Tibial nerve (tissue), 4 donors: Measurements from ENCODE around the gene LARP4B. TPM values are rescaled to one million over a fixed set of nuclear protein-coding genes. Genes with fewer than 3 reads are reported as not detected.
A peak's percentile ranks its signal among the peaks of the same experiment; 100 is the strongest.

Source experiments
- DNase-seq, 2 donors: peaks; one replicate each; pipeline ENCODE4 v3.0.0-alpha.2; 2019; ENCODE audit warnings: low spot score in 2 of 2
- H3K27ac ChIP-seq, 4 donors: fragments of 200-600 bp; sonication (generic) in 3 of 4; one replicate each; pipeline ENCODE4 v1.5.1; 2017 to 2019; ENCODE audit warnings: mild to moderate bottlenecking in 1 of 4
- H3K27me3 ChIP-seq, 2 donors: fragments of 200-600 bp; sonication (generic) in 1 of 2; one replicate each; pipeline versions ENCODE4 v1.5.1 to v1.6.0; 2017 to 2019
- H3K36me3 ChIP-seq, 3 donors: fragments of 200-600 bp; sonication (generic); one replicate each; pipeline ENCODE4 v1.5.1; 2018 to 2019
- H3K4me1 ChIP-seq, 4 donors: fragments of 200-600 bp; sonication (generic) in 3 of 4; one replicate each; pipeline ENCODE4 v1.5.1; 2017 to 2019
- H3K4me3 ChIP-seq, 4 donors: fragments of 200-600 bp; sonication (generic) in 3 of 4; one replicate each; pipeline ENCODE4 v1.5.1; 2017 to 2019; ENCODE audit warnings: mild to moderate bottlenecking in 1 of 4, moderate library complexity in 1 of 4
- H3K9me3 ChIP-seq, 4 donors: fragments of 200-600 bp; sonication (generic) in 3 of 4; one replicate each; pipeline ENCODE4 v1.5.1; 2017 to 2019
- CTCF ChIP-seq, 5 experiments: fragments of 200-600 bp in 3 of 5; fragments of 450-650 bp in 2 of 5; sonication (generic) in 3 of 5; IDR thresholded peaks; one replicate each; pipeline ENCODE4 v1.5.1; 2016 to 2019; ENCODE audit warnings: antibody characterized with exemption in 5 of 5, mild to moderate bottlenecking in 3 of 5, moderate library complexity in 2 of 5
- EP300 ChIP-seq, 2 donors: sonication (generic); formaldehyde crosslinking; IDR thresholded peaks; one replicate each; pipeline ENCODE4 v1.6.1; 2017; ENCODE audit warnings: antibody characterized with exemption in 2 of 2, mild to moderate bottlenecking in 1 of 2
- POLR2A ChIP-seq, 2 donors: fragments of 450-650 bp; IDR thresholded peaks; one replicate each; pipeline ENCODE4 v1.6.1; 2017; ENCODE audit warnings: antibody characterized with exemption in 2 of 2, mild to moderate bottlenecking in 2 of 2, moderate library complexity in 2 of 2
- WGBS, 2 donors: methylation state at CpG; one replicate each; pipeline ENCODE4 v1.1.5; 2018; 5-methylcytosine and 5-hydroxymethylcytosine counted together
- total RNA-seq, 4 donors: library from RNA; depleted of rRNA; stranded (reverse); fragments of >200 nt; gene quantifications; one replicate each; pipeline ENCODE4 v1.1.0, GENCODE V29; 2016

LARP4B gene
- total RNA-seq, 4 donors from 2014 or later = 50.2 to 64.7 (median 58.6) TPM

GRCh38 chr10:794382-794956 lies 137.0 kb downstream of the LARP4B start:
- 74 to 82% methylated on average over 7 of the region's 7 CpGs for WGBS, 2 donors
- no peaks in the 10 kb centered on the region for H3K27me3 ChIP-seq
- H3K4me1 ChIP-seq = peaks cover 0 to 3% (median 0%) of the 10 kb centered on the region in 4 donors
- peaks cover 0 to 10% (median 0%) of the 10 kb centered on the region in 3 donors for H3K36me3 ChIP-seq
- H3K4me3 ChIP-seq = no peak overlapping the region
- H3K27ac ChIP-seq = no peak overlapping the region
- TF ChIP-seq CTCF (IDR thresholded peaks at IDR 0.05) (no peak), POLR2A (IDR thresholded peaks at IDR 0.05) (no peak), EP300 (IDR thresholded peaks at IDR 0.05) (no peak)
- peak in 1 of 2 donors; percentile 1 for DNase-seq
- peaks cover 0 to 23% (median 0%) of the 10 kb centered on the region in 4 donors for H3K9me3 ChIP-seq

- Histone ChIP-seq H3K27ac (no peak overlapping the region), H3K4me3 (no peak overlapping the region), H3K9me3 (peaks cover 0 to 15% (median 0%) of the 10 kb centered on the region in 4 donors), H3K4me1 (peaks cover 0 to 18% (median 0%) of the 10 kb centered on the region in 4 donors), H3K36me3 (peaks cover 0 to 10% (median 0%) of the 10 kb centered on the region in 3 donors), H3K27me3 (no peaks in the 10 kb centered on the region)
- no peak for DNase-seq
- TF ChIP-seq EP300 (IDR thresholded peaks at IDR 0.05) = no peak
- no peak for TF ChIP-seq CTCF (IDR thresholded peaks at IDR 0.05)
- TF ChIP-seq POLR2A (IDR thresholded peaks at IDR 0.05) = no peak
- WGBS, 2 donors = 56 to 63% methylated on average over 3 of the region's 3 CpGs
Measured at GRCh38 chr10:792792-793100, 138.8 kb downstream of the LARP4B start.

GRCh38 chr10:792083-792791 lies 139.3 kb downstream of the LARP4B start:
- Histone ChIP-seq H3K36me3 (peaks cover 0 to 9% (median 0%) of the 10 kb centered on the region in 3 donors), H3K27me3 (no peaks in the 10 kb centered on the region), H3K9me3 (peaks cover 0 to 13% (median 0%) of the 10 kb centered on the region in 4 donors), H3K4me1 (peaks cover 0 to 18% (median 0%) of the 10 kb centered on the region in 4 donors), H3K4me3 (no peak overlapping the region), H3K27ac (no peak overlapping the region)
- TF ChIP-seq POLR2A (IDR thresholded peaks at IDR 0.05) = no peak
- WGBS, 2 donors = 86 to 88% methylated on average over 16 of the region's 16 CpGs
- DNase-seq = no peak

- no peak for DNase-seq
- Histone ChIP-seq H3K4me1 (peaks cover 0 to 18% (median 0%) of the 10 kb centered on the region in 4 donors), H3K27ac (no peak overlapping the region), H3K36me3 (peaks cover 0 to 3% (median 0%) of the 10 kb centered on the region in 3 donors), H3K27me3 (no peaks in the 10 kb centered on the region), H3K4me3 (no peak overlapping the region), H3K9me3 (peaks cover 0 to 7% (median 0%) of the 10 kb centered on the region in 4 donors)
- whole genome bisulfite sequencing, 2 donors = 83 to 96% methylated on average over 2 to 7 of the region's 7 CpGs
- no peak for TF ChIP-seq CTCF (IDR thresholded peaks at IDR 0.05)
- TF ChIP-seq EP300 (IDR thresholded peaks at IDR 0.05) = no peak
- TF ChIP-seq POLR2A (IDR thresholded peaks at IDR 0.05) = no peak
Measured at GRCh38 chr10:791639-792038, 139.9 kb downstream of the LARP4B start.

GRCh38 chr10:790821-791551 lies 140.5 kb downstream of the LARP4B start:
- DNase-seq = no peak
- 83 to 88% methylated on average over 24 to 25 of the region's 25 CpGs for WGBS, 2 donors

More at GRCh38 chr10:790821-791551, 140.5 kb downstream of the LARP4B start:
- H3K27ac ChIP-seq = no peak overlapping the region
- no peak for TF ChIP-seq CTCF (IDR thresholded peaks at IDR 0.05)
- no peak for TF ChIP-seq EP300 (IDR thresholded peaks at IDR 0.05)
- no peak for TF ChIP-seq POLR2A (IDR thresholded peaks at IDR 0.05)
- peaks cover 0 to 1% (median 0%) of the 10 kb centered on the region in 4 donors for H3K9me3 ChIP-seq
- H3K27me3 ChIP-seq = peaks cover 0 to under 1% of the 10 kb centered on the region in 2 donors
- H3K36me3 ChIP-seq = no peaks in the 10 kb centered on the region
- H3K4me3 ChIP-seq = no peak overlapping the region
- peaks cover 0 to 18% (median 0%) of the 10 kb centered on the region in 4 donors for H3K4me1 ChIP-seq
